ENCODE data around the gene SAYSD1.

The SAYSD1 gene

DNA sequence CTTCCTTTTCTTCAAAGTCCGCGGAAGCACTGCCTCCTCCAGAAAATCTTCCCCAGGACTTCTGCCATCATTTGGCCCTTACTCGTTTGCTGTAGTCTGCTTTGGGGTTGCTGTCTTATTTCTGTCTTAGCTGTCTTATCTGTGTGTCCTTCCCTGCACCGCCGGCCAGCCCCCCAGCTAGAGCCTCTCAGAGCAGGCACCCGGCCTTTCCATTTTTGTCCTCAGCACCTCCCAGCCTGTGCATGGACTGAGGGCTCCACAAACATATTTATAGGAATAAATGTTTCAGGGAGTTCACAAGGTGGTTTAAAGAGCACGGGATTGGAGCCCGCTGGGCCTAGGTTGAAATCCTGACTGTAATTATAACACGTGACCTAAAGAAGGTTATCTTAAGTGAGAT is 58.3 kb downstream of the SAYSD1 start:
- ATAC-seq = no peak

DNA sequence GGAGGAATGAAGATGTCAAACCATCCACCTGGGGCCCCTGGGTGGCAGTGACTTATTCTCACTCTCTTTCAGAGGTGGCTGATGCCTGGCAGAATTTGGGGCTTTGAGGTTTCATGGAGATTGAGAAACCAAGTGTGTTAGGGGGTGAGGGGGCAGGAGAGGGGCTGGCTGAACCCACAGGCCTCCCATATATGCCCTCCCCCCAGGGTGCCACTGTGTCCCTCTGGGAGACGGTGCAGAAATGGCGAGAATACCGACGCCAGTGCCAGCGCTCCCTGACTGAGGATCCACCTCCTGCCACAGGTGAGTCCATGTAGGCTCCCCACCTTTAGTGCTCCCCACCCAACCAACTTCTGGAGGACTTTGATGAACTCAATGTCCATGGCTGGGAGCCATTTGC is 58.8 kb downstream of the SAYSD1 start:
- ATAC-seq = no peak

DNA sequence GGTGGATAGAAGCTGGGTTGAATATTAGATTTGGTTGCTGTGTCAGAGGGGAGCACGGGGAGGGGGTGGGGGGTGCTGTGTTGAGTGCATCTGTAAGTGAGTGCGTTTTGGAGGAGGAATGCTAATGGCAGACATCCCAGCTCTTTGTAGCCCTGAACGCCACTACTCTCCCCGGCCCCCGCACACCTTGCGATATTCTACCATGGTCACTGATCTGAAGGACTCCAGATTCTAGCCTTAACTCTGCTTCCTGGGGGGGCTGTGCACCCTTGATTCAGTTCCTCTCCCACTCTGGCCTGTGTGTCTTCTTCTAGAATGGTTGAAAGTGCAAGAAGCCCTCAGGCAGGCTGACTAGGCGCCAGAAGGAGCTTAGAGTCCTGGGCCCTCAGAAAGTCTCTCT is 59.3 kb downstream of the SAYSD1 start:
- no peak for ATAC-seq

DNA sequence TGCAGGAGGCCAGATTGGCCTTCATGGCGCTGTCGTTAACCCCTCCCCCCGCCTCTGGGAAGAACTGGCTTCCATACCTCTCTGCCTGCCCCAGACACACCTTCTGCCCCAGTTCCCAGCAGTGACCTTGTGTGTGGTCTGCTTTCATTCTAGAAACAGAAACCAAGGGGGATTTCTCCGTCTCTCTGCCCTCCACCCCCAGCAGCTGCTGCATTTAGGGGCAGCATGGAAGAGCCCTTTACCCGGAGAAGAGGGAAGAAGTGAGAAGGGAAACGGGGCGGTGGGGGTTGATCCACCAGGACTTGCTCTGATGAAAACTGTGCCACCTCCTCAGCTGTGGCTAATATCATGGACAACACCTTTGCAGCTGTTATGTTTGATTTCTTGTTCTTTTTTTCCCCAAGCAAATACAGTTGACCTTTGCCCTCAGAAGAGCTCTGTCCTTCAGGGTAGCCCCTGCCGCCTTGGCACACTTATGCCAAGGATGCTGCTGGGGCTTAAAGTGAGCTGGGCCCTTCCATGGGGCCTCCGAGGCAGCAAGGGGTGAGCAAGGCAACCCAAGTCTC is 60.3 kb downstream of the SAYSD1 start:
- ATAC-seq = no peak

Measured in activated CD4-positive, CD25-positive, alpha-beta regulatory T cell treated with anti-CD3 and anti-CD28 coated beads, Interleukin-2, amount 50 U/mL, for 24 hours (primary cell).